Loucy (cell line): ENCODE data around the gene C1QTNF5.

Source experiments
- H2AFZ ChIP-seq: fragments of 200-600 bp; sonication (generic); 2 replicates; pipeline ENCODE4 v1.6.0; 2016; ENCODE audit warnings: antibody characterized with exemption, mild to moderate bottlenecking, low read length, moderate library complexity
- H3F3A ChIP-seq: fragments of 200-600 bp; 2 replicates; pipeline ENCODE4 v1.6.0; 2016; ENCODE audit warnings: antibody characterized with exemption, low read depth, mild to moderate bottlenecking
- H3K27me3 ChIP-seq: fragments of 200-600 bp; sonication (generic); 2 replicates; pipeline ENCODE4 v1.6.1; 2014; ENCODE audit warnings: low read length, mild to moderate bottlenecking; ENCODE audit not compliant: insufficient read depth, poor library complexity, severe bottlenecking
- H3K36me3 ChIP-seq: fragments of 200-600 bp; sonication (generic); 2 replicates; pipeline ENCODE4 v1.6.1; 2016; ENCODE audit warnings: low read length; ENCODE audit not compliant: insufficient read depth
- H3K4me1 ChIP-seq: fragments of 200-600 bp; sonication (generic); 2 replicates; pipeline ENCODE4 v1.5.1; 2014; ENCODE audit warnings: low read length, mild to moderate bottlenecking; ENCODE audit not compliant: insufficient read depth, poor library complexity, severe bottlenecking
- H3K4me2 ChIP-seq: fragments of 200-600 bp; sonication (generic); 2 replicates; pipeline ENCODE4 v1.6.0; 2014; ENCODE audit warnings: antibody characterized with exemption, low read length, low read depth, mild to moderate bottlenecking; ENCODE audit not compliant: poor library complexity, severe bottlenecking
- H3K4me3 ChIP-seq: fragments of 200-600 bp; sonication (generic); 2 replicates; pipeline ENCODE4 v1.5.1; 2014; ENCODE audit warnings: low read length, mild to moderate bottlenecking, mixed read lengths; ENCODE audit not compliant: poor library complexity, severe bottlenecking
- H3K79me2 ChIP-seq: fragments of 200-600 bp; sonication (generic); 2 replicates; pipeline ENCODE4 v1.6.1; 2014; ENCODE audit warnings: low read length; ENCODE audit not compliant: insufficient read depth
- H3K9ac ChIP-seq: fragments of 200-600 bp; sonication (generic); 2 replicates; pipeline ENCODE4 v1.6.0; 2014; ENCODE audit warnings: mild to moderate bottlenecking, low read depth, low read length, moderate library complexity; ENCODE audit not compliant: poor library complexity, severe bottlenecking
- H3K9me2 ChIP-seq: fragments of 200-600 bp; sonication (generic); replicated peaks from 2 replicates; pipeline ENCODE4 v1.6.1; 2016; ENCODE audit warnings: low read depth, low read length, mixed read lengths
- H3K9me3 ChIP-seq: fragments of 200-600 bp; sonication (generic); 2 replicates; pipeline ENCODE4 v1.6.1; 2014; ENCODE audit warnings: mild to moderate bottlenecking, antibody characterized with exemption, low read length, low read depth; ENCODE audit not compliant: insufficient read depth
- H4K20me1 ChIP-seq: fragments of 200-600 bp; sonication (generic); 2 replicates; pipeline ENCODE4 v1.6.0; 2014; ENCODE audit warnings: antibody characterized with exemption, low read length, mild to moderate bottlenecking; ENCODE audit not compliant: insufficient read depth, poor library complexity, severe bottlenecking
- EZH2phosphoT487 ChIP-seq: fragments of 200-600 bp; IDR thresholded peaks from 2 replicates; pipeline ENCODE4 v1.6.1; 2018; ENCODE audit warnings: antibody characterized with exemption, mild to moderate bottlenecking, moderate library complexity, borderline replicate concordance
- TF ChIP-seq, protein P1 (sequence below): fragments of 200-600 bp; sonication (generic); conservative IDR thresholded peaks from 2 replicates; pipeline ENCODE4 v1.5.1; 2014; ENCODE audit warnings: mild to moderate bottlenecking, antibody characterized with exemption, low read length

Gene C1QTNF5

GRCh38 chr11:119307219-119307618 lies 33.5 kb downstream of the C1QTNF5 start:
- no peak overlapping the region for H2AFZ ChIP-seq
- H3K9ac ChIP-seq = no peak overlapping the region
- no peak overlapping the region for H3K4me3 ChIP-seq
- H4K20me1 ChIP-seq = no peaks in the 10 kb centered on the region
- H3K27me3 ChIP-seq = no peaks in the 10 kb centered on the region
- no peaks in the 10 kb centered on the region for H3K9me2 ChIP-seq
- H3K9me3 ChIP-seq = no peaks in the 10 kb centered on the region
- peaks cover 6% of the 10 kb centered on the region for H3K4me1 ChIP-seq
- TF ChIP-seq EZH2phosphoT487 = no peak
- TF ChIP-seq, protein P1, sequence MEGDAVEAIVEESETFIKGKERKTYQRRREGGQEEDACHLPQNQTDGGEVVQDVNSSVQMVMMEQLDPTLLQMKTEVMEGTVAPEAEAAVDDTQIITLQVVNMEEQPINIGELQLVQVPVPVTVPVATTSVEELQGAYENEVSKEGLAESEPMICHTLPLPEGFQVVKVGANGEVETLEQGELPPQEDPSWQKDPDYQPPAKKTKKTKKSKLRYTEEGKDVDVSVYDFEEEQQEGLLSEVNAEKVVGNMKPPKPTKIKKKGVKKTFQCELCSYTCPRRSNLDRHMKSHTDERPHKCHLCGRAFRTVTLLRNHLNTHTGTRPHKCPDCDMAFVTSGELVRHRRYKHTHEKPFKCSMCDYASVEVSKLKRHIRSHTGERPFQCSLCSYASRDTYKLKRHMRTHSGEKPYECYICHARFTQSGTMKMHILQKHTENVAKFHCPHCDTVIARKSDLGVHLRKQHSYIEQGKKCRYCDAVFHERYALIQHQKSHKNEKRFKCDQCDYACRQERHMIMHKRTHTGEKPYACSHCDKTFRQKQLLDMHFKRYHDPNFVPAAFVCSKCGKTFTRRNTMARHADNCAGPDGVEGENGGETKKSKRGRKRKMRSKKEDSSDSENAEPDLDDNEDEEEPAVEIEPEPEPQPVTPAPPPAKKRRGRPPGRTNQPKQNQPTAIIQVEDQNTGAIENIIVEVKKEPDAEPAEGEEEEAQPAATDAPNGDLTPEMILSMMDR = peak; percentile 33; the same call in 1 of the 2 replicates
- H3F3A ChIP-seq = no peaks in the 10 kb centered on the region
- no peaks in the 10 kb centered on the region for H3K79me2 ChIP-seq
- H3K36me3 ChIP-seq = peaks cover 22% of the 10 kb centered on the region; the same call in 1 of the 2 replicates
- no peak overlapping the region for H3K4me2 ChIP-seq

DNA sequence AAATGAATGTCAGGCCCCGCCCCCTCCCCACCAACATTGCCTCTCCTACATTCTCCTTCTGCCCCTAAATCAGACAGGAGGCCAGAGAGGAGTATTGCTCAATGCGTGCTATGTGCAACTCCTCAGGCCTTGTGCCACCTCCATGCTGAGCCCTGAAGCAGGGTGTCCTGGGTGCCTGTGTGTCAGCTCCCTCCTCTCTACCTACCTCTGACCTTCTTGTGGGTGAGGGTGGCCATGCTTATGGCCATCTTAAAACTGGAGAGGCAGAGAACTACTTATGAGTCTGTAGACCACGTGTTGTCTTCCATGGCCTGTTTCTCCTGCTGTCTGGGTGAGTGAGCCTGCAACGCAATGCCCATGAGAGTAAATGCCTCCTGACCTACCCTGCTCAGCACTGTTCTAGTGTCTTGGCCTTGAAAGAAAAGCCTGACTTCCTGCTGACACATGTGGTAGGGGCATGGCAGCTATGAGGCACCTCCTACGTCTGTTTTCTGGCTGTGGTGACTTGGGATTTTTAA lies 34.3 kb downstream of the C1QTNF5 start:
- no peak for TF ChIP-seq EZH2phosphoT487
- TF ChIP-seq, protein P1 = no peak
- no peak overlapping the region for H2AFZ ChIP-seq
- no peaks in the 10 kb centered on the region for H3K79me2 ChIP-seq
- no peaks in the 10 kb centered on the region for H3F3A ChIP-seq
- no peak overlapping the region for H3K9ac ChIP-seq
- H3K27me3 ChIP-seq = no peaks in the 10 kb centered on the region
- H4K20me1 ChIP-seq = no peaks in the 10 kb centered on the region
- peaks cover 30% of the 10 kb centered on the region for H3K36me3 ChIP-seq
- H3K4me2 ChIP-seq = no peak overlapping the region
- no peak overlapping the region for H3K4me3 ChIP-seq
- no peaks in the 10 kb centered on the region for H3K9me3 ChIP-seq
- no peaks in the 10 kb centered on the region for H3K9me2 ChIP-seq
- peaks cover 6% of the 10 kb centered on the region for H3K4me1 ChIP-seq

DNA sequence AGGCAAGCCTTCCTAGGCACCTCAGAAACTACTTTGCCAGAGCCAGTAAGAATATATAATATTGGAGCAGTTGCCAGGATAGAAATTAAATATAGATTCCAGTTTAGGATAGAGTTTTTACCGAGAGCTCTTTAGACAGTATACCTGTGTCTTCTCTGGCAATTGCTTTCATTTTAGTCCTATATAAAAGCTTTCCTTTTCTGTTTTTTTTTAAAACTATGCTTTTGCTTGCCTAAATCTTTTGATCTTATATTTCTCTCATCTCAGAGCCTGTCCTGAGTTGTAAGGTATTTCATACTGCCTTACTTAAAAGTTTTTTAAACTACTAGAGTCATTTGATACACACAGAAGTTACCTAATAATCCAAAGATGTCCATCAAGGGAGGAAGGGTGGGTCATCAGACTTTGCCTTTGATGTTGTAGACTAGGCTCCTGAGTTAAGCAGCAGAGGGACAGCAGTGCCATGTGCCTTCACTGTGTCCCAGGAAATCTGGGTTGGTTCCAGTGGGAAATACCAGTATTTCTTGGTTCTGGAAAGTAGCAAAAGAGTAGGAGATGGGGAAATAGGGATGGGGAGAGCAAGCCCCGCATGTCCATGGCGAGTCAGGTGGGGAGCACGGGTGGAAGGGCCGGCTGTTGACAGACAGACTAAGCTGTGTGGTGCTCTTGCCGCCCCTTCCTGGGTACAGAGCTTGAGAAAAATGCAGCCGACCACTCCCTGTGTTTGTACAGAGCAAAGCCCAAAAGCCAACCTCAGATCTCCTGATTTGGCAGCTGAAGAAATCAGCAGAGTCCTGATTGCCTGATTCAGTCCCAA lies 34.9 kb downstream of the C1QTNF5 start:
- TF ChIP-seq, protein P1 = no peak
- TF ChIP-seq EZH2phosphoT487 = no peak
- H3K36me3 ChIP-seq = peaks cover 37% of the 10 kb centered on the region
- H3K9me2 ChIP-seq = no peaks in the 10 kb centered on the region

More for the DNA sequence above, 34.9 kb downstream of the C1QTNF5 start:
- no peaks in the 10 kb centered on the region for H4K20me1 ChIP-seq
- no peaks in the 10 kb centered on the region for H3K79me2 ChIP-seq
- H3K4me1 ChIP-seq = peaks cover 6% of the 10 kb centered on the region
- H2AFZ ChIP-seq = no peak overlapping the region
- no peaks in the 10 kb centered on the region for H3K27me3 ChIP-seq
- no peak overlapping the region for H3K4me3 ChIP-seq
- H3F3A ChIP-seq = no peaks in the 10 kb centered on the region
- H3K4me2 ChIP-seq = no peak overlapping the region
- H3K9ac ChIP-seq = no peak overlapping the region
- H3K9me3 ChIP-seq = no peaks in the 10 kb centered on the region
